Measurements from ENCODE around the gene CNTNAP2. TPM values are rescaled to one million over a fixed set of nuclear protein-coding genes. Genes with fewer than 3 reads are reported as not detected.

CNTNAP2 gene
- total and polyA plus RNA-seq, 9 of the 15 experiments (the other 6 are each of a cell fraction or from before 2014, with no cell fraction given) = 0.04 to 0.62 (median 0.09) TPM; not detected in 4

DNA sequence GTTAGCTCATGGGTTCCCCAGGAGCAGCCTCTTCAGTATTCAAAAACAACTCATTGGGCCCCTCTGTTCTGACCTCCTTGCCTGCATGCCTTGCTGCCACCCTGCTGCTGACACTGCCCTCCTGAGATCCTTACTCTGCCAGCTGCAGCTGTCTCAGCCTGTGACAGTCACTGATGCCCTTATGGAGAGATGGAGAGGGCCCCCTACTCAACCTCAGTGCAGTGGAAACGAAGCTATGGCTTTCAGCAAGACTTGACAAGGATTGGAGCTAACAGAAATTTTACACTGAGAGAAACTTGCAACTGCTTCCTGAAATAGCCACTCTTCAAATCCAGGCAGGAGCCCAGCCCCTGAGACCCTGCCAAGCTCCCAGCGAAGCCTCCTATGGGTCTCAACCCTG, 1795.7 kb downstream of the CNTNAP2 start (continued):
- no peak for TF ChIP-seq DNMT1 (IDR thresholded peaks at IDR 0.05)

DNA sequence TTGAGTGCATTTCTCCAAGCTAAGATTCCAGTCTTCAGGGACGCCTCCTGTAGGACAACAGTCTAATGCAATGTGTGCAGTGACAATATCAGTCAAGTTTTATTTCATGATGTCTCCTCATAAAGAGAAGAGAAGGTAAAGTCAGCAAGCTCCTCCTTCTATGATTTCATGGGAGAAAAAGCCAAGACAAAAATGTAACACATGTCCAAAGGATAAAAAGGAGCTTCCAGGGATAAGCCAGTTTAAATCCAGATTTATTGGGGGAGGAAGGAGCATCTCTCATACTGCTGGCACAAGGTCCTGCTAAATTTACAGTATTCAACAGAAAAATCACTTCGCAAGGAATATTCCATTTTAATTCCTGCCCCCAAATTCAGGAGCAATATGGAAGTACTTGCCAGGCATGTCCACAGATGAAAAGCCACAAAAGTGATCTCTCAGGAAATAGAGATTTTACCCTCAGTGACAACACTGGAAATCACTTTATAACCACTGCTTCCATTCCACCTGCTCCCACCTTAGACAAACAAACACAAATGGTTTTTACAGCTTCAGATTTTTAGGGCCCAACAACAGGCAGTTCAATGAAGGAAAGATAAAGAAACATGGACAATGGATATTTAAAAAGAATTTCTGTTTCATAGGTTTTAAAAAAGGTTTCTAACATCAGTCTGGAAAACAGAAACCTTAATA, 1796.5 kb downstream of the CNTNAP2 start:
- Histone ChIP-seq H3K27ac (ENCODE audit: extremely low read depth, low read depth, low read length) (no peak overlapping the region), H3K4me3 (no peak overlapping the region), H3K79me2 (ENCODE audit: control insufficient read depth, insufficient read depth, low read length) (no peaks in the 10 kb centered on the region), H3K36me3 (ENCODE audit: control insufficient read depth, insufficient read depth, low read length) (no peaks in the 10 kb centered on the region), H3K9me1 (ENCODE audit: control insufficient read depth, insufficient read depth, low read length) (no peaks in the 10 kb centered on the region), H3K4me2 (ENCODE audit: insufficient read depth, low read length) (no peak overlapping the region), H3K9ac (ENCODE audit: insufficient read depth in 1 of 2, low read depth in 2 of 2, low read length in 2 of 2) (no peak overlapping the region), H3K9me3 (replicated peaks; ENCODE audit: control insufficient read depth, insufficient read depth, low read depth, low read length) (peaks cover 2% of the 10 kb centered on the region), H2AFZ (ENCODE audit: low read depth, low read length) (no peak overlapping the region), H3K4me1 (replicated peaks in 1 of 2; ENCODE audit: control insufficient read depth in 2 of 2, insufficient read depth in 2 of 2, low read length in 2 of 2) (no peaks in the 10 kb centered on the region), H4K20me1 (replicated peaks; ENCODE audit: control insufficient read depth, insufficient read depth, low read length) (no peaks in the 10 kb centered on the region), H3K27me3 (ENCODE audit: control insufficient read depth in 2 of 2, insufficient read depth in 2 of 2, low read length in 2 of 2) (no peaks in the 10 kb centered on the region)
- WGBS (ENCODE audit: insufficient coverage, low coverage, missing lambda C conversion rate) = 3% methylated on average over 2 of the region's 2 CpGs
- no peak for ATAC-seq
- in situ Hi-C loops (cut with MboI) (no loop called here), intact Hi-C loops (cut with micrococcal nuclease) (no loop called here)
- no peak for DNase-seq (ENCODE audit: extremely low read depth in 1 of 4, low spot score in 3 of 4)
- ChIA-PET CTCF (ENCODE audit: low intra/inter-chr PET ratio) (no interaction called here), POLR2A (no interaction called here)
- BruUV-seq (replicated peaks) = no TSS peak
- no peak for FAIRE-seq
- TF ChIP-seq, protein P1, sequence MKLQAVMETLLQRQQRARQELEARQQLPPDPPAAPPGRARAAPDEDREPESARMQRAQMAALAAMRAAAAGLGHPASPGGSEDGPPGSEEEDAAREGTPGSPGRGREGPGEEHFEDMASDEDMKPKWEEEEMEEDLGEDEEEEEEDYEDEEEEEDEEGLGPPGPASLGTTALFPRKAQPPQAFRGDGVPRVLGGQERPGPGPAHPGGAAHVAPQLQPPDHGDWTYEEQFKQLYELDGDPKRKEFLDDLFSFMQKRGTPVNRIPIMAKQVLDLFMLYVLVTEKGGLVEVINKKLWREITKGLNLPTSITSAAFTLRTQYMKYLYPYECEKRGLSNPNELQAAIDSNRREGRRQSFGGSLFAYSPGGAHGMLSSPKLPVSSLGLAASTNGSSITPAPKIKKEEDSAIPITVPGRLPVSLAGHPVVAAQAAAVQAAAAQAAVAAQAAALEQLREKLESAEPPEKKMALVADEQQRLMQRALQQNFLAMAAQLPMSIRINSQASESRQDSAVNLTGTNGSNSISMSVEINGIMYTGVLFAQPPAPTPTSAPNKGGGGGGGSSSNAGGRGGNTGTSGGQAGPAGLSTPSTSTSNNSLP (IDR thresholded peaks at IDR 0.05; ENCODE audit: borderline replicate concordance, low read depth, low read length) = no peak
- TF ChIP-seq ZSCAN32 (CRISPR knock-in tag; IDR thresholded peaks at IDR 0.05) (no peak), BRD9 (IDR thresholded peaks at IDR 0.05; ENCODE audit: low read depth, partially characterized antibody) (no peak), NR2F6 (CRISPR knock-in tag; IDR thresholded peaks at IDR 0.05) (no peak), SRSF1 (IDR thresholded peaks at IDR 0.05; ENCODE audit: low read depth, low read length) (no peak), STAG1 (CRISPR knock-in tag; IDR thresholded peaks at IDR 0.05; ENCODE audit: borderline replicate concordance) (no peak), BCL6 (CRISPR knock-in tag; IDR thresholded peaks at IDR 0.05) (no peak), MCM5 (IDR thresholded peaks at IDR 0.05; ENCODE audit: low read depth) (no peak), ETS2 (tag; IDR thresholded peaks at IDR 0.05; ENCODE audit: borderline replicate concordance, poor library complexity, severe bottlenecking) (no peak)
- TF ChIP-seq, protein P2, sequence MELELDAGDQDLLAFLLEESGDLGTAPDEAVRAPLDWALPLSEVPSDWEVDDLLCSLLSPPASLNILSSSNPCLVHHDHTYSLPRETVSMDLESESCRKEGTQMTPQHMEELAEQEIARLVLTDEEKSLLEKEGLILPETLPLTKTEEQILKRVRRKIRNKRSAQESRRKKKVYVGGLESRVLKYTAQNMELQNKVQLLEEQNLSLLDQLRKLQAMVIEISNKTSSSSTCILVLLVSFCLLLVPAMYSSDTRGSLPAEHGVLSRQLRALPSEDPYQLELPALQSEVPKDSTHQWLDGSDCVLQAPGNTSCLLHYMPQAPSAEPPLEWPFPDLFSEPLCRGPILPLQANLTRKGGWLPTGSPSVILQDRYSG (tag; conservative IDR thresholded peaks at IDR 0.05; ENCODE audit: low read depth) = no peak
- TF ChIP-seq, protein P3, sequence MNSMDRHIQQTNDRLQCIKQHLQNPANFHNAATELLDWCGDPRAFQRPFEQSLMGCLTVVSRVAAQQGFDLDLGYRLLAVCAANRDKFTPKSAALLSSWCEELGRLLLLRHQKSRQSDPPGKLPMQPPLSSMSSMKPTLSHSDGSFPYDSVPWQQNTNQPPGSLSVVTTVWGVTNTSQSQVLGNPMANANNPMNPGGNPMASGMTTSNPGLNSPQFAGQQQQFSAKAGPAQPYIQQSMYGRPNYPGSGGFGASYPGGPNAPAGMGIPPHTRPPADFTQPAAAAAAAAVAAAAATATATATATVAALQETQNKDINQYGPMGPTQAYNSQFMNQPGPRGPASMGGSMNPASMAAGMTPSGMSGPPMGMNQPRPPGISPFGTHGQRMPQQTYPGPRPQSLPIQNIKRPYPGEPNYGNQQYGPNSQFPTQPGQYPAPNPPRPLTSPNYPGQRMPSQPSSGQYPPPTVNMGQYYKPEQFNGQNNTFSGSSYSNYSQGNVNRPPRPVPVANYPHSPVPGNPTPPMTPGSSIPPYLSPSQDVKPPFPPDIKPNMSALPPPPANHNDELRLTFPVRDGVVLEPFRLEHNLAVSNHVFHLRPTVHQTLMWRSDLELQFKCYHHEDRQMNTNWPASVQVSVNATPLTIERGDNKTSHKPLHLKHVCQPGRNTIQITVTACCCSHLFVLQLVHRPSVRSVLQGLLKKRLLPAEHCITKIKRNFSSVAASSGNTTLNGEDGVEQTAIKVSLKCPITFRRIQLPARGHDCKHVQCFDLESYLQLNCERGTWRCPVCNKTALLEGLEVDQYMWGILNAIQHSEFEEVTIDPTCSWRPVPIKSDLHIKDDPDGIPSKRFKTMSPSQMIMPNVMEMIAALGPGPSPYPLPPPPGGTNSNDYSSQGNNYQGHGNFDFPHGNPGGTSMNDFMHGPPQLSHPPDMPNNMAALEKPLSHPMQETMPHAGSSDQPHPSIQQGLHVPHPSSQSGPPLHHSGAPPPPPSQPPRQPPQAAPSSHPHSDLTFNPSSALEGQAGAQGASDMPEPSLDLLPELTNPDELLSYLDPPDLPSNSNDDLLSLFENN (IDR thresholded peaks at IDR 0.05; ENCODE audit: low read depth in 2 of 2, low read length in 2 of 2) = no peak
- TF ChIP-seq, protein P4, sequence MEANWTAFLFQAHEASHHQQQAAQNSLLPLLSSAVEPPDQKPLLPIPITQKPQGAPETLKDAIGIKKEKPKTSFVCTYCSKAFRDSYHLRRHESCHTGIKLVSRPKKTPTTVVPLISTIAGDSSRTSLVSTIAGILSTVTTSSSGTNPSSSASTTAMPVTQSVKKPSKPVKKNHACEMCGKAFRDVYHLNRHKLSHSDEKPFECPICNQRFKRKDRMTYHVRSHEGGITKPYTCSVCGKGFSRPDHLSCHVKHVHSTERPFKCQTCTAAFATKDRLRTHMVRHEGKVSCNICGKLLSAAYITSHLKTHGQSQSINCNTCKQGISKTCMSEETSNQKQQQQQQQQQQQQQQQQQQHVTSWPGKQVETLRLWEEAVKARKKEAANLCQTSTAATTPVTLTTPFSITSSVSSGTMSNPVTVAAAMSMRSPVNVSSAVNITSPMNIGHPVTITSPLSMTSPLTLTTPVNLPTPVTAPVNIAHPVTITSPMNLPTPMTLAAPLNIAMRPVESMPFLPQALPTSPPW (CRISPR knock-in tag; IDR thresholded peaks at IDR 0.05) = no peak
